AML-193 (cell line): ENCODE data around the gene FAM240A.

Experiments
- DNase-seq, 2 experiments: peaks; one replicate each; lab custom pipeline; 2025; lab: John Stamatoyannopoulos, UW

The FAM240A gene

GRCh38 chr3:46674031-46674845, 61.9 kb downstream of the FAM240A start:
- DNase-seq = no peak

- no peak for DNase-seq
Observed at GRCh38 chr3:46675426-46675825, 63.1 kb downstream of the FAM240A start.
